K562 (cell line): ENCODE data around the gene SERPINI2. TPM values are rescaled to one million over a fixed set of nuclear protein-coding genes. Genes with fewer than 3 reads are reported as not detected.

Experiments
- ATAC-seq: fragments of 200-7000 bp; cut with Tn5 transposase; 3 replicates; pipeline ENCODE4 v1.9.1; 2020; ENCODE audit warnings: moderate library complexity
- BruUV-seq: library from RNA; stranded (reverse); fragments of 400-500 nt; replicated peaks from 2 replicates; lab custom pipeline; 2021; lab: Mats Ljungman, UMichigan
- CTCF ChIA-PET: fragments of 300-600 bp; formaldehyde crosslinking; extraction: SDS; loops from one replicate; lab custom pipeline; 2021; ENCODE audit warnings: low intra/inter-chr PET ratio; lab: Yijun Ruan, JAX
- POLR2A ChIA-PET: fragments of 300-600, 350-650 bp; sonication (Branson Sonifier 250); formaldehyde crosslinking; extraction: SDS; loops from one replicate; lab custom pipeline; 2021; ENCODE audit warnings: antibody characterized with exemption, inconsistent platforms; lab: Yijun Ruan, JAX
- DNase-seq, 4 experiments: peaks; one replicate each; pipeline versions ENCODE4 v3.0.0 to v3.0.0-alpha.2; 2011 to 2018; ENCODE audit warnings: low spot score in 3 of 4, mixed read lengths in 3 of 4; ENCODE audit errors: extremely low read depth in 1 of 4
- FAIRE-seq: peaks from 2 replicates; lab custom pipeline; 2011; peaks lifted over from hg19 to GRCh38; lab: Jason Lieb, UNC
- H2AFZ ChIP-seq: 2 replicates; pipeline ENCODE4 v1.6.0; 2011; ENCODE audit warnings: low read depth, low read length, control low read depth, inconsistent platforms
- H3K27ac ChIP-seq: fragments of 200-600 bp; 3 replicates; pipeline ENCODE4 v1.8.0; 2011; ENCODE audit warnings: low read depth, mild to moderate bottlenecking, control low read depth, inconsistent platforms, low read length, moderate library complexity, mixed read lengths; ENCODE audit errors: extremely low read depth
- H3K27me3 ChIP-seq, 2 experiments: fragments of 300-600 bp in 1 of 2; 2 replicates in 1 of 2; 3 replicates in 1 of 2; pipeline versions ENCODE4 v1.6.0 to v1.8.0; 2011; ENCODE audit warnings: inconsistent platforms in 2 of 2, low read length in 2 of 2, mild to moderate bottlenecking in 1 of 2, mixed read lengths in 1 of 2, moderate library complexity in 1 of 2; ENCODE audit not compliant: control insufficient read depth in 2 of 2, insufficient read depth in 2 of 2
- H3K36me3 ChIP-seq: fragments of 300-600 bp; 3 replicates; pipeline ENCODE4 v1.8.0; 2011; ENCODE audit warnings: mild to moderate bottlenecking, low read length, inconsistent platforms; ENCODE audit not compliant: control insufficient read depth, insufficient read depth
- H3K4me1 ChIP-seq, 2 experiments: fragments of 200-600 bp in 1 of 2; replicated peaks in 1 of 2; 2 replicates in 1 of 2; 3 replicates in 1 of 2; pipeline versions ENCODE4 v1.5.1 to v1.8.0; 2011; ENCODE audit warnings: inconsistent platforms in 2 of 2, low read length in 2 of 2, mild to moderate bottlenecking in 1 of 2, mixed read lengths in 1 of 2, moderate library complexity in 1 of 2; ENCODE audit not compliant: control insufficient read depth in 2 of 2, insufficient read depth in 2 of 2
- H3K4me2 ChIP-seq: 2 replicates; pipeline ENCODE4 v1.6.1; 2011; ENCODE audit warnings: low read length, control low read depth, inconsistent platforms, mixed read lengths; ENCODE audit not compliant: insufficient read depth
- H3K4me3 ChIP-seq: fragments of 200-600 bp; sonication (generic), shearing (Covaris generic); 2 replicates; pipeline ENCODE4 v1.5.1; 2016; ENCODE audit warnings: control low read depth, inconsistent platforms
- H3K79me2 ChIP-seq: fragments of 200-600 bp; 3 replicates; pipeline ENCODE4 v1.8.0; 2011; ENCODE audit warnings: low read length, inconsistent platforms; ENCODE audit not compliant: control insufficient read depth, insufficient read depth
- H3K9ac ChIP-seq, 2 experiments: 2 replicates each; pipeline versions ENCODE4 v1.6.0 to v1.6.1; 2011; ENCODE audit warnings: low read depth in 2 of 2, low read length in 2 of 2, control low read depth in 1 of 2, inconsistent platforms in 1 of 2, mild to moderate bottlenecking in 1 of 2, mixed read lengths in 1 of 2; ENCODE audit not compliant: insufficient read depth in 1 of 2
- H3K9me1 ChIP-seq: one replicate; pipeline ENCODE4 v1.6.0; 2011; ENCODE audit warnings: inconsistent platforms, mild to moderate bottlenecking, low read length, moderate library complexity; ENCODE audit not compliant: control insufficient read depth, insufficient read depth
- H3K9me3 ChIP-seq: replicated peaks from 2 replicates; pipeline ENCODE4 v1.5.1; 2011; ENCODE audit warnings: low read depth, low read length, inconsistent platforms; ENCODE audit not compliant: control insufficient read depth, insufficient read depth
- H4K20me1 ChIP-seq: replicated peaks from 2 replicates; pipeline ENCODE4 v1.6.1; 2011; ENCODE audit warnings: low read length, inconsistent platforms, mixed read lengths; ENCODE audit not compliant: control insufficient read depth, insufficient read depth
- ASH1L ChIP-seq: fragments of 450-650 bp; IDR thresholded peaks from 2 replicates; pipeline ENCODE4 v1.6.1; 2018; ENCODE audit warnings: borderline replicate concordance, mild to moderate bottlenecking, low read depth; ENCODE audit not compliant: partially characterized antibody
- CREB5 ChIP-seq: fragments of 250-450 bp; sonication (Bioruptor Pico); IDR thresholded peaks from 2 replicates; pipeline ENCODE4 v1.5.0; 2020; ENCODE audit warnings: mild to moderate bottlenecking
- MECOM ChIP-seq: fragments of 250-450 bp; sonication (Bioruptor Pico); IDR thresholded peaks from 2 replicates; pipeline ENCODE4 v1.8.0; 2022; ENCODE audit warnings: inconsistent platforms
- NFYB ChIP-seq: IDR thresholded peaks from 2 replicates; pipeline ENCODE4 v1.6.1; 2011; ENCODE audit warnings: mild to moderate bottlenecking, moderate library complexity; ENCODE audit not compliant: insufficient read length; ENCODE audit errors: extremely low read depth
- PRPF4 ChIP-seq: fragments of 200-400 bp; formaldehyde crosslinking; IDR thresholded peaks from one replicate; pipeline ENCODE4 v1.6.1; 2017; ENCODE audit warnings: low read length, low read depth, mild to moderate bottlenecking; ENCODE audit not compliant: insufficient read depth, poor library complexity, severe bottlenecking
- RBM34 ChIP-seq: fragments of 200-400 bp; formaldehyde crosslinking; IDR thresholded peaks from 2 replicates; pipeline ENCODE4 v1.6.1; 2018; ENCODE audit warnings: low read length, borderline replicate concordance; ENCODE audit not compliant: insufficient read depth
- RFX1 ChIP-seq: fragments of 450-650 bp; IDR thresholded peaks from 2 replicates; pipeline ENCODE4 v1.6.1; 2016; ENCODE audit warnings: mild to moderate bottlenecking, moderate library complexity
- RUNX1 ChIP-seq: sonication (generic); IDR thresholded peaks from 2 replicates; pipeline ENCODE4 v1.6.1; 2016; ENCODE audit warnings: antibody characterized with exemption, low read depth
- TGIF2 ChIP-seq: sonication (generic); formaldehyde crosslinking; IDR thresholded peaks from 2 replicates; pipeline ENCODE4 v1.8.1; 2022; ENCODE audit warnings: mild to moderate bottlenecking, missing genetic modification reagents, moderate library complexity
- ZNF12 ChIP-seq: sonication (generic); formaldehyde crosslinking; IDR thresholded peaks from 2 replicates; pipeline ENCODE4 v1.4.0; 2020; ENCODE audit warnings: mild to moderate bottlenecking, missing genetic modification reagents
- WGBS: fragments of 100-300 bp; shearing (Covaris generic); methylation state at CpG from one replicate; pipeline ENCODE4 v1.1.6; 2016; ENCODE audit warnings: low coverage, mixed read lengths; ENCODE audit not compliant: insufficient coverage; ENCODE audit errors: missing lambda C conversion rate; 5-methylcytosine and 5-hydroxymethylcytosine counted together
- in situ Hi-C: fragments of 300-500 bp; cut with MboI; formaldehyde crosslinking; loops from 4 replicates; pipeline ENCODE4 v1.15.0; 2018; ENCODE audit warnings: inconsistent platforms, mixed read lengths
- intact Hi-C: fragments of 100-400 bp; cut with micrococcal nuclease; formaldehyde crosslinking; loops from 2 replicates; pipeline ENCODE4 v1.14.2; 2022
- polyA plus RNA-seq, 8 experiments: library from polyadenylated mRNA; depleted of rRNA in 4 of 8; stranded (reverse) in 5 of 8; unstranded in 3 of 8; fragments of >200 nt; fragmentation: Nextera tagmentation in 2 of 8; fragmentation: Illumina TruSeq in 1 of 8; extraction: Ambion mirVana in 2 of 8; extraction: Trizol in 1 of 8; gene quantifications; 2 replicates each; pipeline versions ENCODE4 v1.2.1 to v1.2.3, GENCODE V29; 2011 to 2014; ENCODE audit warnings: inconsistent platforms in 1 of 8, missing spikeins in 1 of 8
- total RNA-seq, 7 experiments: library from RNA; depleted of rRNA in 6 of 7; stranded (reverse); fragments of >200 nt in 6 of 7; fragmentation: Illumina TruSeq in 2 of 7; extraction: Trizol in 2 of 7; gene quantifications; 2 replicates each; pipeline versions ENCODE4 v1.2.1 to v1.2.3, GENCODE V29; 2011 to 2021; ENCODE audit warnings: low replicate concordance in 1 of 7

Gene SERPINI2
- total and polyA plus RNA-seq, 9 of the 15 experiments (the other 6 are each of a cell fraction or from before 2014, with no cell fraction given), result not detected

GRCh38 chr3:167467848-167468611, 5.8 kb downstream of the SERPINI2 start:
- Histone ChIP-seq H3K9me1 (no peaks in the 10 kb centered on the region), H2AFZ (no peak overlapping the region), H4K20me1 (no peaks in the 10 kb centered on the region), H3K9ac (no peak overlapping the region), H3K9me3 (no peaks in the 10 kb centered on the region), H3K79me2 (no peaks in the 10 kb centered on the region), H3K27me3 (no peaks in the 10 kb centered on the region), H3K4me2 (no peak overlapping the region), H3K27ac (no peak overlapping the region), H3K4me3 (no peak overlapping the region), H3K4me1 (no peaks in the 10 kb centered on the region), H3K36me3 (no peaks in the 10 kb centered on the region)
- 2% methylated on average over 5 of the region's 5 CpGs for WGBS
- DNase-seq, result no peak
- ChIA-PET POLR2A (no interaction called here), CTCF (no interaction called here)
- intact Hi-C loops, result no loop called here
- no peak for FAIRE-seq
- no peak for ATAC-seq
- in situ Hi-C loops, result no loop called here
- BruUV-seq, result no TSS peak
- TF ChIP-seq RFX1 (no peak), NFYB (no peak), CREB5 (CRISPR knock-in tag) (no peak), ZNF12 (CRISPR knock-in tag) (no peak), MECOM (CRISPR knock-in tag) (no peak), RUNX1 (no peak), RBM34 (no peak), TGIF2 (CRISPR knock-in tag) (no peak), ASH1L (no peak), PRPF4 (no peak)
